ENCODE measurements around the gene RNF40.
"Not testable (repeated sequence)": the region's sequence is repeated elsewhere in the genome, so short reads cannot be mapped to it uniquely, and the experiment has no call there.

RNF40 gene

GRCh38 chr16:30783280-30784109 lies 21.4 kb downstream of the RNF40 start:
- no peak for DNase-seq

DNA sequence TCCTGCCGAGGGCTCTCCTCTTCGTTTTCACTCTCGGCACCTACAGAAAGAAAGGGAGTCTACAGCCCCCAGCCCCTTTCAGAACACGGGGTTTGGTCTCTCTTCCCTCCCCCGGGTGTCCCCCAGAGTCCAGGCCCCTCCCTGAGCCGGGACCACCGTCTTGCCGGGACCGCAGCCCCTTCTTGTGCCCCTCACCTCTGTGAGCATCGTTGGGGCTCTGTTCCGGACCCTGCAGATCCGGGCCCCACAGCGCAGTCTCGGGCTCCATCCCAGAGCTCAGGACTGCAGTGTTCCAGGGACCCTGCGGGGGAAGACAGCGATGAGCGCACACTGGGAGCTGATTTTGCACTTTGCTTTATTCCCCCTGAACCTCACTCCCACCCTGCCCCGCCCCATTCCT lies 22.1 kb downstream of the RNF40 start:
- no peak for DNase-seq

- no peak for DNase-seq
Observed at GRCh38 chr16:30785126-30786106, 23.3 kb downstream of the RNF40 start.

GRCh38 chr16:30786115-30786935 lies 24.2 kb downstream of the RNF40 start:
- no peak for DNase-seq

- DNase-seq: peak in 5 of 6 experiments; percentile 6 to 36 (median 28)
Observed at GRCh38 chr16:30786936-30787612, 25.0 kb downstream of the RNF40 start, which contains the start of gene ZNF629. Gene ZNF629 (minus strand): TSS chr16:30787205. CDS start chr16:30784482, 2,723 bp downstream.

GRCh38 chr16:30787613-30788378 lies 25.7 kb downstream of the RNF40 start:
- DNase-seq: no peak

DNA sequence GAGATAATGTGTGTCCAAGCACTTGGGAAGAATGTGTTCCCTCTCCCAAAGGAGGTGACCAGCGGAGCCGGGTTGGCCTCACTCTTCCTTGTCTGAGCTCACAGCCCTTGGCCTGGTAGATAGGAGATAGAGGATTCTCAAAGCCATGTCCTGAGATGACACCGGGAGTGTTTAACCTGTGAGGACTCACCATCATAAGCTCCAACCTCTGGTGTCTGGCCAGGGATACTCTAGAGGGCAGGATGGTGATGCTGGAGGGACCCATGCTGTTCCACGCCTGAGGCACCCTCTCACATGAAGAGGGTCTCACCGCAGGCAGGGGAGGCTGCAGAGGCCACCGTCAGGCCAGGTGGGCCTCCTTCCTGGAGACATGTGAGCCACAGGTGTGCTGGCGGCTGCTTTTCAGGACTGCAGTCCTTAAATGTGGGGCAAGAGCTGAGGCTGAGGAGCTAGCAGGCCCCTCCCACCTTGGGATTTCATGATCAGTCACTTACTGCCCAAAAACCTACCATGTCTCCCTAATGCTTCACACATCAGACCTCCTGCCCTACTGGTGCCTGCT lies 31.5 kb downstream of the RNF40 start:
- no peak for DNase-seq

- no peak for DNase-seq
Observed at GRCh38 chr16:30794634-30795033, 32.5 kb downstream of the RNF40 start.

DNA sequence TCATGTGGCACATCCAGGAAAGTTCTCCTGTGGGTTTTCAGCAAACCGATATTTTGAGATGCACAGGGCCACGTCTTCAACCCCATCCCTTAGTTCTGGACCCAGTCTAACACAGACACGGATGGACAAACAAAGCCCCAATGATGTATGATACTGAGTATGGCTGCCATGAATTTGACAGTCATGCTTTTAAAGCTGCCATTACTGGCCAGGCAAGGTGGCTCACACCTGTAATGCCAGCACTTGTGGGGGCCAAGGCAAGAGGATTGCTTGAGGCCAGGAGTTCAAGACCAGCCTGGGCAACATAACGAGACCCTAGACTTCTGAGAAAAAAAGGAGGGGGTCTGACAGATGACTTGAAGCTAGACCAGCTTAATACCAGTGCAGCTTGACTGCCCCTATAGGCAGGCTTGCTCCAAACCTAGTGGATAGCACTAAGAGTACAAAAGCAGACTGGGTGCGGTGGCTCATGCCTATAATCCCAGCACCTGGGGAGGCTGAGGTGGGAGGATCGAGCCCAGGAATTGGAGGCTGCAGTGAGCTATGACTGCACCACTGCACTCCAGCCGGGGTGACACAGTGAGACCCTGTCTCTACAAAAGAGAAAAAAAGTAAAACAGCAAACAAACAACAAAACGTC lies 35.7 kb downstream of the RNF40 start:
- DNase-seq: no peak

DNA sequence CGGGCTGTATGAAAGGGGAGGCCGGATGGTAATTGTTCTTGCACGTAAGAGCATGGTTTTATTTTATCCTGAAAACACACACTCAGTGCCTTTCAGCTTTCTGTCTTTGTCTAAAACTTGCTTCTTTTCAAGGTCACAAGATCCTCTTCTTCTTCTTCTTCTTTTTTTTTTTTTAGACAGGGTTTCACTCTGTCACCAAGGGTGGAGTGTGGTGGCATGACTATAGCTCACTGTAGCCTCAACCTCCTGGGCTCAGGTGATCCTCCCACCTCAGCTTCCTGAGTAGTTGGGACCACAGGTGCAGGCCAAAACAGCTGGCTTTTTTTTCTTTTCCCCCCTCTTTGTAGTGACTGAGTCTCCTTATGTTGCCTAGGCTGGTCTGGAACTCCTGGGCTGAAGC lies 40.8 kb downstream of the RNF40 start:
- no peak for DNase-seq

DNA sequence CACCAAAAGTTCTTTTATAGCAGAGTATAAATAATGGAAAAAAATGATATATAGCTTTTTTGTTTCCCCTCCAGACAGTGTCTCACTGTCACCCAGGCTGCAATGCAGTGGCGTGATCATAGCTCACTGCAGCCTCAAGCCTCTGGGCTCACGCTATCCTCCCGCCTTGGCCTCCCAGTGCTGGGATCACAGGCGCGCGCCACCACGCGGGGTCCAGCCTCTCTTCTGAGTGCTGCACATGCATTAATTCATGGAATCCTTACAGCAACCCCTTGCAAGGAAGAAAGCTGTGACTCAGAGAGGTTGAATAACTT lies 42.9 kb downstream of the RNF40 start:
- peak in 2 of 6 experiments; percentile 8 to 47 for DNase-seq

GRCh38 chr16:30805370-30806169 lies 43.4 kb downstream of the RNF40 start:
- peak; percentile 21 to 59 (median 51) for DNase-seq

- no peak for DNase-seq
Observed at GRCh38 chr16:30808146-30808545, 46.0 kb downstream of the RNF40 start.

DNA sequence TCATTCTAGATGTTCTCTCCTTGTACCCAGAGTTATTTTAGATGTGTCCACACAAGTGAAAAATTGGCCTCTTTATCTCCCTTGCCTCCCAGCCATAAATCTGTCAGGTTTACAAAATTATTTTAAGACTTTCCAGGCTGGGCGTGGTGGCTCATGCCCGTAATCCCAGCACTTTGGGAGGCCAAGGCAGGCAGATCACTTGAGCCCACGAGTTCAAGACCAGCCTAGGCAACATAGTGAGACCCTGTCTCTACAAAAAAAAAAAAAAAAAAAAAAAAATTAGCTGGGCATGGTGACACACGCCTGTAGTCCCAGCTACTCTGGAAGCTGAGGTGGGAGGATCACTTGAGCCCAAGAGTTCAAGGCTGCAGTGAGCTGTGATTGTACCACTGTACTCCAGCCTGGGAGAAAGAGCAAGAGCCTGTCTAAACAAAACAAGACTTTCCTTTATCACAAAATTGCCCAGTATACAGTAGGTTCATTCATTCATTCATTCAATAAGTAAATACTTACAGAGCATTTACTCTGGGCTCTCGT lies 46.8 kb downstream of the RNF40 start:
- not testable (repeated sequence) for DNase-seq

GRCh38 chr16:30809675-30810074 lies 47.6 kb downstream of the RNF40 start:
- not testable (repeated sequence) for DNase-seq

GRCh38 chr16:30813821-30814189 lies 51.7 kb downstream of the RNF40 start:
- DNase-seq: no peak

- DNase-seq: no peak
Observed at GRCh38 chr16:30816769-30817168, 54.6 kb downstream of the RNF40 start.

DNA sequence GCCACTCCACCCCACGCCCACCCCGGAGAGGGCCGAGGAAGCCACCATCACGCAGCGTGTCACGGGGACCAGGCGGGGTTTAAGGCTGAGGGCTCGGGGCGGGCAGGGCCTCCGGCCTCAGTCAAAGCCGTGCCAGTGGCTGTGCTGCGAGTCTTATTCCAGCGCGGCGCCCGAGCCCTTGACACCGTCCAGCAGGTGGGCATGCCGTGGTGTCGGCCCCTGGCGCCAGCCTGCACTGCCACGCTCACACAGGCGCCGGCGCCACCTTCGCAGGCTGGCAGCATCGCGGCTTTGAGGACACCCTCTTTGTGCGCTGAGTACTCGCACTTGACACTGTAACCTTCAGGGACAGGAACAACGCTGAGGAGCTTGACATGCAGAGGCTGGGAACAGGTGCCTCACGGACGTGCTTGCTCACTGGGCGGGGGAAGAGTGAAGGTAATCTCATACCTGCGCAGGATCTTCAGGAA lies 58.9 kb downstream of the RNF40 start:
- no peak for DNase-seq

- DNase-seq: not testable (repeated sequence)
Observed at GRCh38 chr16:30821441-30821840, 59.3 kb downstream of the RNF40 start.
